Middle frontal gyrus (tissue), 1 donor: Measurements from ENCODE around the gene TMEM143.

ENCODE experiments used
- DNase-seq: peaks from one replicate; pipeline ENCODE4 v3.0.0-alpha.2; 2015; ENCODE audit warnings: low spot score; ENCODE audit errors: extremely low spot score

The TMEM143 gene

DNA sequence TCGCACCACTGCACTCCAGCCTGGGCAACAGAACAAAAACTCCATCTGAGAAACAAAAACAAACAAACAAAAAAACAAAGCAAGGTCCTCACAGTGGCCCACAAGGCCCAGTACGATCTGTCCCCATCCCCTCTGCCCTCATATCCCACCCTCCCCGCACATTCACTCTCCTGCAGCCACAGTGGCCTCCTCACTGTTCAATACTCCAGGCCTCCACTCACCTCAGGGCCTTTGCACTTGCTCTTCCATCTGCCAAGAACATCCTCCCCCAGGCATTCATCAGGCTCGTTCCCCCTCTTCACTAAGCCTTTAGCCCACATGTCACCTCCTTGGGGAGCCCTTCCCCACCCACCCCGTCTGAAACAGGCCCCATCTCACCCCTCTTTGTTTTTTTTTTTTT, 4.6 kb downstream of the TMEM143 start:
- DNase-seq = no peak

DNA sequence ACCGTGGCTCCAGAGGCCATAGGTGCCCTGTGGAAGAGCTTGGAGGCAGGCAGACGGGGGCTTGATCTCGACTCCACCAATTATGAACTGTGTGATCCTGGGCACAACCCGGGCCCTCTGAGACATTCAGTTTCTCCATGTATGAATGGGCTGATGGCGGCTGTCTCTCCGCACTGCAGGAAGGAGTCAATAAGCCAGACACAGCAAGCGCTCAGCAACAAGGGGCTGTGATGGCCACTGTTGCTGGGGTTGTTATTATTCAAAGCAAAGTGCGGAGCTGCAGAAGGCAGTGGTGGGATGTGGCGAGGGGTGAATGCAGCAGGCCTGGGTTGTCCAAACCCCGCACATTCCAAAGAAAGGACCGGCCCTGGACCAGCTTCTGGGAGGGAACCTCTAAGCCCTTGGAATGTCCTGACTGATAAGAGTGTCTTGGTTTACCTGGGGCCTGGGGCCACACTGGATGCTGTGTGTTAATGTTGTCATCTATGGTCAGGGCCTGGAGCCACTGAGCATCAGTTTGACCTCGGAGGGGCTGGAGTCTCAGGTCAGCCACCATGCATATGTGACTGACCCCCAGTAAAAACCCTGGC, 8.3 kb downstream of the TMEM143 start:
- DNase-seq = no peak

DNA sequence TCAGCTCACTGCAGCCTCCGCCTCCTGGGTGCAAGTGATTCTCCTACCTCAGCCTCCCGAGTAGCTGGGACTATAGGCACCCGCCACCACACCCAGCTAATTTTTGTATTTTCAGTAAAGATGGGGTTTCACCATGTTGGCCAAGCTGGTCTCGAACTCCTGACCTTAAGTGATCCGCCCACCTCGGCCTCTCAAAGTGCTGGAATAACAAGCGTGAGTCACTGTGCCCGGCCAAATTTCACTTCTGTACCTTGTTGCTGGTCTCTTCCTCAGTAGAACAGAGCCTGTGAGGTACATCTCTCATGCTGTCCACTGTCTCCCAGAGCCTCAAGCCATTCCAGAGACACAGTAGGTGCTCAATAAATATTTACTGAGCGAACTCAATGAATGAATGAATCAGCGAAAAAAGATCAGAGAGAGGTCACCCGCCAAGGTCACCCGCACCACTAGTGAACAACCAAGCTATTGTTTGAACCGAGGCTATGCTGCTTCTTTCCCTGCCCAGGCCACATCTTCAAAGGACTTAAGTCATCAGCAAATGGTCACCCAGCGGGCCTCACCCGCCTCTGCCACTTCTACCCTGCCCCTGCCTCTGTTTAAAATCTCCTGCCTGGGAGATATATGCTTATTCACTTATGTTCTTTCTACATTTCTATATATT, 9.3 kb downstream of the TMEM143 start:
- no peak for DNase-seq

DNA sequence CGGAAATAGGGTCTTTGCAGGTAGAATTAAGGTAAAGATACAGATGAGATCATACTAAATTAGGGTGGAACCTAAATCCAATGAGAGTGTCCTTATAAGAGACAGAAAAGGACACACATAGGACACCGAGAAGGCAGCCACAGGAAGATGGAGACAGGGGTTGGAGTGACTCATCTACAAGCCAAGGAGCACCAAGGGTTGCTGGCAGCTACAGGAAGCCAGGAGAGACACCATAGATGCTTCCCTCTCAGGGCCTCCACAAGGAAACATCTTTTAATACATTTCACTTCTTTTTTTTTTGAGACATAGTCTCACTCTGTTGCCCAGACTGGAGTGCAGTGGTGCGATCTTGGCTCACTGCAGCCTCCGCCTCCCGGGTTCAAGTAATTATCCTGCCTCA, 10.1 kb downstream of the TMEM143 start:
- DNase-seq = no peak

DNA sequence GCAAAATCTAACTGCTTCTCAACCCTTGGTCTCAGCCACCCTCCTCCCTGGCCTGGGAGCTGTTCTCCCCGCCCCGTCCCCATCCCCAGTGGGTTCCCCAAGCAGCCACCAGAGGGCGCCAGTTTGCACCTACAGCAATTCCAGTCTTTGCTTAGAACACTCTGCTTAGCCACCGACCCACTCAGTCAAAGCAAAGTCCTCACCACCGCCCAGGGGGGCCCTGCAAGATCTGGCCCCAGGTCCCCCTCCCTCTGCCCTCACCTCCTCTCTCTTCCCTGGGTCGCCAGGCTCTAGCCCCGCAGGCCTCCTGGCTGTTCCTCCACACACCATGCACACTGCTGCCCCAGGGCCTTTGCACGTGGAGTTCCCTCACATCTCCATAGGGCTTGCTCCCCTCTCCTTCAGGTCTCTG, 12.4 kb downstream of the TMEM143 start:
- no peak for DNase-seq

DNA sequence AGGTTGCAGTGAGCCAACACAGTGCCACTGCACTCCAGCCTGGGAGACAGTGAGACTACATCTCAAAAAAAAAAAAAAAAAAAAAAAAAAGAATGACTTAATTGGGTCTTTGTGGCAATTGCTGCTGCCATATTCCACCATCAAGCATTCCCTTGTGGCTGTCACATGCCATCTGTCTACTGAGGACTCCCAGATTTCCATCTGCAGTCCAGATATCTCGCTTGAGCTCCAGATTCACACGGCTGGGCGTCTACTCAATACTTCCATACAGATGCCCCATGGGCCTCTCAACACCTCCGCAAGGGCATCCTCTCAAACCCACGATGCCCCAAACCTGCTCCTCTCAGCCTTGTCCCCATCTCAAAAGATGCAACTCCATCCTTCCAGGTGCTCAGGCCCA, 12.9 kb downstream of the TMEM143 start:
- DNase-seq = no peak

DNA sequence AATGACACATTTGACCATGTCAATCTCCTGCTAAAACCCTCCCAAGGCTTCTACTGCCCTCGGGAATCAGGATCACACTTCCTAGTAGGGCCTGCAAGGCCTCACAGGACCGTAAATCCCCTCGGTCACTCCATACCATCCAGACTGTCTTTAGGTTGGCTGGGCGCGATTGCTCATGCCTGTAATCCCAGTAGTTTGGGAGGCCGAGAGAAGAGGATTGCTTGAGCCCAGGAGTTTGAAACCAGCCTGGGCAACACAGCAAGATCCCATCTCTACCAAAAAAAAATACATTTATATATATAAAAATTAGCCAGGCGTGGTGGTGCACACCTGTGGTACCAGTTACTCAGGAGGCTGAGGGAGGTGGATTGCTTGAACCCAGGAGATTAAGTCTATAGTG, 15.0 kb downstream of the TMEM143 start:
- DNase-seq = no peak

DNA sequence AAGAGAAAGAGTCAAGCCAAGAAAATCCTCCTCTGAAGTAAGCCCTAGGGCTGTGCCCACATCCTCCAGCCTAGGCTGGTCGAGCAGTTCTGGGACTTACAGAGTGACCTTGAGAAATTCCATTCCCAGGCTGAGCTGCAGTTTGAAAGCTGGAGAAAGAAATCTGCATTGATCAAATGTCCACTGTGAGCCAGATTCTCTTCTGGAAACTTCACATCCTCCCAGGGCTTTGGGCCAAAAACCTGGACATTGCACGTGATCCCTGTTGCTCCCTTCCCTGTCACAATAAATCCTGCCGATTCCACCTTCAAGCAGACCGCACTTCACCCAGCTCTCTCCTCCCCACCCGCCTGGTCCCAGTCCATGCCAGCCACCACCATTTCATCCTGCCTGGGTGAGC, 15.7 kb downstream of the TMEM143 start:
- no peak for DNase-seq

DNA sequence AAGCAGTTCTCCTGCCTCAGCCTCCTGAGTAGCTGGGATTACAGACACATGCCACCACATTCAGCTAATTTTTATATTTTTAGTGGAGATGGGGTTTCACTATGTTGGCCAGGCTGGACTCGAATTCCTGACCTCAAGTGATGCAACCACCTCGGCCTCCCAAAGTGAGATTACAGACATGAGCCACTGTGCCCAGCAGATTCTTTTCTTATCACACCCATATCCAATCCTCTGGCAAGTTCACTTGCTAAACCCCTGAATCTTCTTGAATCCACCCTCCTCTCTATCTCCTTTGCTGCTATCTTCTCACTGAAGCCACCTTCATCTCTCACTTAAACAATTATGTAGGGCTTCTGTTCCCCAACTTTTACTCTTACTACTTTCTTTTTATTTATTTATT, 17.5 kb downstream of the TMEM143 start:
- no peak for DNase-seq

DNA sequence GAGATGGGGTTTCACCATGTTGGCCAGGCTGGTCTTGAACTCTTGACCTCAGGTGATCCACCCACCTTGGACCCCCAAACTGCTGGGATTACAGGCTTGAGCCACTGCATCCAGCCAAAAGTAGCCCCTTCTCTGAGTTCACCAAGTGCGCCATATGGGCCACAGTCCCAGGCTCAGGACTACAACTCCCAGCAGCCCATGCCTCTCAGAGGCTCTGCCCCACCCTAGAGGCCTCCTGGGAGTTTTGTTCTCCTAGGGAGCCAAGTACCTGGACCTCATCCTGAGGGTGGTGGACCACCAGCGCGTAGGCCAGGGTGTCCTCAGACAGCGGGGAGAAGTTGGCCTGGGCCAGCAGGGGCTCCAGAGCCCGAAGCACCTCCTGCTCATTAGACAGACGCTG, 18.8 kb downstream of the TMEM143 start:
- DNase-seq = no peak

DNA sequence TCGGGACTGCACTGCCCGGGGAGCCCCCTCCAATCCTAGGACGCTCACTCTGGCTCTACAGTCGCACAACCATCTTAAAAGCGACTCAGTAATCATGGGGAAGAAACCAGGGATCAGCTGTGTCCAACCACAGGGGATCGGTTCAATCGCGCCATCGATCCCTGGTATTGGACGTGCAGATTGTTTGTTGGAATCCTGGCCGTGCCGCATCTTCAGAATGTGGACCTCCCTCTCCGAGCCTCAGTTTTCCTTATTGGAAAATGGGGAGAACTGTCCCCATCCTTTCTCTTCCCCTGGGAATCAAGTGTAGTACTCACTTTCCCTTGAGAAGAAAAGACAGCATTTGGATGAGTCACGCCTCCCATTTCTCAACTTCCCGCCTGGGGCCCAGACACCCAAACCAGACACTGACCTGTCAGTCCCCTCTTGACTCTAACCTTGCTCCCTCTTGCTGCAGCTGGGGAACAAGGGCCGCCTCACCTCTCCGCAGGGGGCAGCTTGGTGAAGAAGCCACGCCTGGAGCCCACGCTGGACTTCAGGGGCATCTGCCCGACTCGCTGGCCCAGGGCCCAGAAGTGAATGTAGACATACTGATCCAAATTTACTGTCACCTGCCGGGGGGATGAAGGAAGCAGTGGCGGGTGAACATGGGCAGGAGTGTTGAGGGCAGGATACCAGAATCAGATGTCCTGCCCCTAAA, 20.7 kb downstream of the TMEM143 start:
- no peak for DNase-seq

DNA sequence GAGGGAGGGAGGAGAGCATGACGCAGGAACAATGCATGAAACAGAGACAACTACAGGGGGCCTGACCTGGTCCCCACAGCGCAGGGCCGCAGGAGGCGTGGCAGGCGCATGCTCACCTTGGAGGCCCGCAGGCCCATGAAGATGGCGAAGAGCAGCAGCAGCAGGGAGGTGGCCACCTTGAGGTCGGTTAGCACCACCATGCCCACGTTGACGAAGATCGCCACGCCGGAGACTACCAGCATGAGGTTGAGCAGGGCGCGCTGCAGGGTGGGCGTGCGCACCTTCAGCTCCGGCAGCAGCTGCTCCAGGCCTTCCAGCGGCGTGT, 21.4 kb downstream of the TMEM143 start:
- DNase-seq = no peak

DNA sequence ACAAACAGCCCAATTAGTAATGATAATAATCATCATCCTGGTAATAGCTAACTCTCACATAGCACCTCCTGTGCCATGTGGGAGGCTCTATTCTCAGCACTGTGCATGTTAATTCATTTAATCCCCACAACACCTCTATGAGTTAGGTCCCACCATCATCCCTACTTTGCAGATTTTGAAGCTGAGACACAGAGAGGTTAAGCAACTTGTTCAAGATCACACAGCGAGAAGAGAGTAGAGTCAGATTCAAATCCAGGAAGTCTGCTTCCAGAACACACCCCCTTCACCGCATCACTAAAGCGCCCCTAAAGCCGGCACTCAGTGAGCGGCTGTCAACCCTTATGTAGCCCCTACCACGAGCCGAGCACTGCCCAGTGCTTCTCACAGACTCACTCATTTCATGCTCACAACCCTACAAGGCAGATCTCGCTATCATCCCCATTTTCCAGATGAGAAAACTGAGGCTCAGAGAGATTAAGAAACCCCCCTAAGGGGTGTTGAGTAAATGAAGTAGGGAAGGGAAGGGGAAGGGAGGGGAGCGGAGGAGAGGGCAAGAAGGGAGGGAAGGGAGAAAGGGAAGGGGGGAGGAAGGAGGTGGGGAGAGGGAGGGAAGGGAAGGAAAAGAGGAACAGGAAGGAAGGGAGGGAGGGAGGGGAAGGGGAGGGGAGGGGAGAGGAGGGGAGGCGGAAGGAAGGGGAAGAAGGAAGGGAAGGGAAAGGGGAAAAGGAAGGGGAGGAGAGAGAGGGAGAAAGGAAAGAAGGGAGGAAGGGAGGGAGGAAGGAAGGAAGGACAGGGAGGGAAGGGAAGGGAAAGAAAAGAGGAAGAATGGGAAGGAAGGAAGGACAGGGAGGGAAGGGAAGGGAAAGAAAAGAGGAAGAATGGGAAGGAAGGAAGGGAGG, 22.0 kb downstream of the TMEM143 start:
- no peak for DNase-seq

DNA sequence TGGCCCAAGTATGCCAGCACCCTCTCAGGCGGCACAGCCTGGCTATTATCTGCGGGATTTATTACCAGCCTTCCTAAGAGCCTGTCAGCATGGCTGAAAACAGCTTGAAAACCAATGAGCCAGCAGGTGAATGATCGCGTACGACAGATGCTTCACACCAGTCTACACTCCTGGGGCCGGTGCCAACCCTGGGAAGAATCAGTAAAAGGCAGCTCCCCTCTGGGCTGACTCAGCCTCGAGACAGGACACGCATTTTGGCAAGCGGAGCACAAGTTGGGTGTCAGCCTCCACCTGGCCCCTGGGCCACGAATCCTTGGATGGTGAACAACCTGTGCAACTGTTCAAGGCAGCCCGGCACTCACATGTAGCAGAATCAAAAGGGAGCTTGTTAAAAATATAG, 22.7 kb downstream of the TMEM143 start:
- no peak for DNase-seq

DNA sequence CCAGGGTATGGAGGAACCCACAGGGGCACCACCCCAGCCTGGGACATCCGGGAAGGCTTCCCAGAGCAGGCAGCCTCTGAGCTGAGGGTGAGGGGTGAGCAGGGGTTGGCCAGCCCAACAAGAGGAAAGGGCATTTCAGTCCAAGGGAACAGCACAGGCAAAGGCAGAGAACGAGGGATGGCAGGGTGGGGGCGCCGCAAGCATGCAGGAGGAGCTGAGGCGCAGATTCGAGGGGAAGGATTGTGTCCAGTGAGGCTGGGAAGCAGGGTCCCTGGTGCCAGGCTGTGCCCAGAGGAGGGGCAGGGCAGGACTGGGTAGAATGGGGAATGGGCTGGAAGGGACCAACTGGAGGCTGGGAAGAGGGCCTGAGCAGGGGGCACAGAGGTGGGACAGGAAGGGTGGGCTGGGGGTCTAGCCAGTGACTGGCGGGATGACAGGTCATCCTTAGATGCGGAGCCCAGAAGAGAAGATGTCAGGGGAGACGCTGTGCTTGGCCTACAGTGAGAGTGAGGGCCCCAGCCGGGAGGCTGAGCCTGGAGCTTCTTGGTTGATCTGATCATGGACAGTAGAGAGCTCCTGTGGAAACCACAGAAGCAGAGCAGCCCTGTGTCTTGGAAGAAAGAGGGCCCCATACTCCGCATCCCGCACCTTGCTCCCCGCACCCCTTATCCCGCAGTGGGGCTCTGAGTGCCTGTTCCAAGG, 24.8 kb downstream of the TMEM143 start:
- no peak for DNase-seq

DNA sequence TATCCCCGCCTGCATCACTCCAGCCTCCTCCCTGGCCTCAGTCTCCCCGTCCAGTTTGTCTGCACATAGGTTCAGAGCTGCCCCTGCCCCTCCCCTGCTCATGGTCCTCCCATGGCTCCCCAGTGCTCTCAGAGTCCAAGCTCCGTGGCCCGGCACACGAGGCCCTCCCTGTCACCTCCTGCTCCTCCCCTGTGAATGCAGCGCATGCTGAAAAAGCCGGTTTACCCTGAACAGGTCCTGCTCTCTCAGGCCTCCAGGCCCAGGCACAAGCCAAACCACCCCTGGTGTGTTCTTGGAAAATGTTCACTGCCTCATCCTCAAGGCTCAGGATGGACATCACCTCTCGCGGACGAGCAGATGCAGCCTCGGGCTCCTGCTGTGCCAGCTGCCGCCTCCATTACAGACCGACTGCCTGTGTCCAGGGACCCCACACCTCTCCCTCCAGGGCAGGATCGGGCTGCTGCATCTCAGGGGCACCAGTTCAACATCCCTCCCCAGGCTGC, 25.4 kb downstream of the TMEM143 start:
- no peak for DNase-seq

DNA sequence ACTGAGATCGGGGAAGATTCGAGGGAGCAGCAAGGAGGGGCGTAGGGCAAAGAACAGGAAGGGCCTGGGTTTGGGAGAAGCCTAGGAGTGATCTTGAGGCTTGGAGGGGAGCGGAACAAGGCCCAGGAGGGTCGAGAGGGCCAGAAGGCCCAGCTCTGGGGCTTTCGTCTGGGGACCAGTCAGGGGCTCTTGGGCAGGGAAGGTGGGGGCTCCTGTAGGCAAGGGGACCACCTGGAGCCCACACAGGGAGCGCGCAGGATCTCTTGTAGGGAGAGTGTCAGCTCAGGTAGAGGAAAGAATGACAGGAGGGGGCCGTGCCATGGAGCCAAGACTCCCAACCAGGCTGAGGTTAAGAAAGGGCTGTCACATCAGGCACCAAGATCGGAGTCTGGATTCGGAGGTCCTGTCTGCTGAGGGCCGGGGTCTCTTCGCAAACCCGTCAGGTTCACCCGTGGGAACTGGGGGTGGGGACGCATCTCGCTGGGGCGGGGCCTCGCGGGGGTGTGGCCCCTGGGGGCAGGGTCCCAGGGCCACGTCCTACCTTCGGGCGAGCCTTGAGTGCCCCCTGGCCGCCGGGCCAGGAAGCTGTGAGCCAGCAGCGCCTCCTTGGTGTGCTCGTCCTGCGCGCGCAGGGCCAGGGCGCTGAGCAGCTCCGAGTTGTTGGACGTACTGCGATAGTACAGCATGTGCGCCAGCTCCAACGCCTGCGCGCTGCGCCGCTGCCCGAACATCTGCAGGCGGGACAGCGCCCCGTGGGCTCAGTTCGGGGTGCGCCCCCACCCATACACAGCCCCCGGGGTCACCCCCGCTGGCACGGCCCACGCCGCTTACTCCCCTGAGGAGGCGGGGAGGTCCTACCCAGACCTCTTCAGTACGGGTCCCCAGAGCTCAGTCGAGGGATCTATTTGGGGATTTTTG, 30.0 kb downstream of the TMEM143 start:
- DNase-seq = peak; percentile 58

DNA sequence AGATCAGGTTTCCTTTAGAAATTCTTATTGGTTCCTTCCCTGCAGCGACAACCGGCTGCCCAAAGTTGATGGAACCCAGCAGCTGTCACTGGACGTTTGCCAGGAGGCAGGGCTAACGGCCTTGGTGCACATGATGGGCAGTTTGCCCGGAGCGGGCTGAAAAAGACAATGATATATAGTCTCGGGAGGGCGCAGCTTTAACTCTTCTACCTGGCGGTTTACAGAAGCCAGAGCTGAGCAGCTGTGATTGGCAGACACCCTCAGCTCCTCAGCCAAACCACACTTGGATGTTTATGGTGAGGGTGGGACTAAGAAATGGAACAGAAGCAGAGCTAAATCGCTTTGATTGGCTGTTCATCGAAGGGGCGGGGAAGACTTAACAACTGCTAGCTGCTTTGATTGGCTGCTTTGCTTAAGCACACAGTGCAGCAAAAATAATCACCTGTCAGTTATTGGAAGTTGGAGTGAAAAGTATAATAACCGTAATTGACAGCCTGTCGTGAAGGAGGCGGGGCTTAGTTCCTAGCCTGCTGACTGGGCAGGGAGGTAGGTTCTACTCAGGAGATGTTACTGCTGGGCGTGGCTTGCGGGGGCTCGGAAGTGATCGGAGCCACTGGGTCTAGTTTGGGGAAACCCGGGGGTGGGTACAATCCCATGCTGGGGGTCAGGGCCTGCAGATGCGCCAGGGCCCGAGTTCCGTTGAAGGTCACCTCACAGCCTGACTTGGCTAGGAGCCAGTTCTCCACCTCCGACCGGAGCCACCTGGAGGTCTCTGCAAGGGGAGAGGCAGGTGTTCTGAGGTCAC, 30.9 kb downstream of the TMEM143 start:
- DNase-seq = peak; percentile 90

DNA sequence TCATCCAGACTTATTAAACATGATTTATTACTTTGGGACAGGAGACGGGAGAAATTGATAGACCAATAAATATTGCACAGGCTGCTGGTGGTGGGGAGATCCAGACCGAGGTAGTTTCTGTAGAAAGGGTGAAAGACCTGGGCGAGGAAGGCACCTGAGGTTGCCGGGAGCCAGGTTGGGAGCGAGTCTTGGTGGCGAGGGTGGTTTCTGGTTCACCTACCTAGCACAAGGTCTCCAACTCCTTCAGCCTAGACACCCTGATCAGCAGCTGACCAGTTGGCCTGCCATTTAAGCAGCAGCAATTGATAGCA, 31.4 kb downstream of the TMEM143 start:
- DNase-seq = no peak
